SK-N-SH treated with all-trans-retinoic acid at 6 μM for 48 hours (cell line): Measurements from ENCODE around the gene TRIM75.

Experiments
- ATAC-seq: fragments of 200-7000 bp; cut with Tn5 transposase; 3 replicates; pipeline ENCODE4 v1.9.1; 2020; ENCODE audit warnings: mild to moderate bottlenecking, moderate library complexity
- CSDC2 ChIP-seq: fragments of 250-450 bp; sonication (Bioruptor Pico); IDR thresholded peaks from 2 replicates; pipeline ENCODE4 v1.5.0; 2020; ENCODE audit warnings: mild to moderate bottlenecking, moderate library complexity
- ESRRG ChIP-seq: fragments of 250-450 bp; sonication (Bioruptor Pico); IDR thresholded peaks from 2 replicates; pipeline ENCODE4 v1.6.1; 2021; ENCODE audit warnings: mild to moderate bottlenecking
- GLIS3 ChIP-seq: fragments of 250-450 bp; sonication (Bioruptor Pico); IDR thresholded peaks from 2 replicates; pipeline ENCODE4 v1.5.0; 2020; ENCODE audit warnings: mild to moderate bottlenecking, moderate library complexity
- ISL1 ChIP-seq: fragments of 250-450 bp; sonication (Bioruptor Pico); IDR thresholded peaks from 2 replicates; pipeline ENCODE4 v2.1.2; 2022; ENCODE audit warnings: mild to moderate bottlenecking, moderate library complexity
- OSR1 ChIP-seq: fragments of 250-450 bp; sonication (Bioruptor Pico); IDR thresholded peaks from 2 replicates; pipeline ENCODE4 v1.8.0; 2022; ENCODE audit warnings: moderate library complexity, mild to moderate bottlenecking, inconsistent platforms
- PATZ1 ChIP-seq: fragments of 250-450 bp; sonication (Bioruptor Pico); IDR thresholded peaks from 2 replicates; pipeline ENCODE4 v1.8.0; 2020; ENCODE audit warnings: mild to moderate bottlenecking, moderate library complexity, borderline replicate concordance
- PPARA ChIP-seq: fragments of 250-450 bp; sonication (Bioruptor Pico); IDR thresholded peaks from 2 replicates; pipeline ENCODE4 v1.5.0; 2020; ENCODE audit warnings: mild to moderate bottlenecking, borderline replicate concordance
- SNAI2 ChIP-seq: fragments of 250-450 bp; sonication (Bioruptor Pico); IDR thresholded peaks from 2 replicates; pipeline ENCODE4 v1.5.0; 2020; ENCODE audit warnings: mild to moderate bottlenecking, moderate library complexity
- TCF4 ChIP-seq: fragments of 250-450 bp; sonication (Bioruptor Pico); IDR thresholded peaks from 2 replicates; pipeline ENCODE4 v1.8.0; 2021; ENCODE audit warnings: mild to moderate bottlenecking, moderate library complexity, borderline replicate concordance
- TOX ChIP-seq: fragments of 250-450 bp; sonication (Bioruptor Pico); IDR thresholded peaks from 2 replicates; pipeline ENCODE4 v1.8.0; 2021; ENCODE audit warnings: mild to moderate bottlenecking, moderate library complexity, borderline replicate concordance
- TSHZ2 ChIP-seq: fragments of 250-450 bp; sonication (Bioruptor Pico); IDR thresholded peaks from 2 replicates; pipeline ENCODE4 v1.5.0; 2020; ENCODE audit warnings: mild to moderate bottlenecking, moderate library complexity
- ZC3H10 ChIP-seq: fragments of 250-450 bp; sonication (Bioruptor Pico); IDR thresholded peaks from 2 replicates; pipeline ENCODE4 v1.5.1; 2021; ENCODE audit warnings: mild to moderate bottlenecking, moderate library complexity
- ZFP30 ChIP-seq: fragments of 450-650 bp; formaldehyde crosslinking; IDR thresholded peaks from 2 replicates; pipeline ENCODE4 v1.5.0; 2022; ENCODE audit warnings: mild to moderate bottlenecking, moderate library complexity
- ZNF565 ChIP-seq: fragments of 450-650 bp; formaldehyde crosslinking; conservative IDR thresholded peaks from 2 replicates; pipeline ENCODE4 v1.5.0; 2020; ENCODE audit warnings: low read depth, mild to moderate bottlenecking, moderate library complexity
- ZNF70 ChIP-seq: fragments of 450-650 bp; formaldehyde crosslinking; IDR thresholded peaks from 2 replicates; pipeline ENCODE4 v1.5.0; 2020; ENCODE audit warnings: mild to moderate bottlenecking, moderate library complexity
- ZNF8 ChIP-seq: fragments of 450-650 bp; formaldehyde crosslinking; IDR thresholded peaks from 2 replicates; pipeline ENCODE4 v1.5.0; 2020; ENCODE audit warnings: mild to moderate bottlenecking, moderate library complexity
- TF ChIP-seq, protein P1 (sequence below): fragments of 250-450 bp; sonication (Bioruptor Pico); IDR thresholded peaks from 2 replicates; pipeline ENCODE4 v1.5.1; 2021; ENCODE audit warnings: mild to moderate bottlenecking, moderate library complexity

TRIM75 gene

GRCh38 chr4:165101641-165102040 lies 48.0 kb downstream of the TRIM75 start:
- no peak for TF ChIP-seq TSHZ2
- TF ChIP-seq PPARA (CRISPR knock-in tag): no peak
- no peak for TF ChIP-seq CSDC2 (CRISPR knock-in tag)
- no peak for TF ChIP-seq ZNF70
- no peak for TF ChIP-seq ISL1 (CRISPR knock-in tag)
- TF ChIP-seq, protein P1, sequence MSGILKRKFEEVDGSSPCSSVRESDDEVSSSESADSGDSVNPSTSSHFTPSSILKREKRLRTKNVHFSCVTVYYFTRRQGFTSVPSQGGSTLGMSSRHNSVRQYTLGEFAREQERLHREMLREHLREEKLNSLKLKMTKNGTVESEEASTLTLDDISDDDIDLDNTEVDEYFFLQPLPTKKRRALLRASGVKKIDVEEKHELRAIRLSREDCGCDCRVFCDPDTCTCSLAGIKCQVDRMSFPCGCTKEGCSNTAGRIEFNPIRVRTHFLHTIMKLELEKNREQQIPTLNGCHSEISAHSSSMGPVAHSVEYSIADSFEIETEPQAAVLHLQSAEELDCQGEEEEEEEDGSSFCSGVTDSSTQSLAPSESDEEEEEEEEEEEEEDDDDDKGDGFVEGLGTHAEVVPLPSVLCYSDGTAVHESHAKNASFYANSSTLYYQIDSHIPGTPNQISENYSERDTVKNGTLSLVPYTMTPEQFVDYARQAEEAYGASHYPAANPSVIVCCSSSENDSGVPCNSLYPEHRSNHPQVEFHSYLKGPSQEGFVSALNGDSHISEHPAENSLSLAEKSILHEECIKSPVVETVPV: no peak
- TF ChIP-seq TCF4 (CRISPR knock-in tag): no peak
- no peak for TF ChIP-seq GLIS3
- TF ChIP-seq ESRRG (CRISPR knock-in tag): no peak
- no peak for TF ChIP-seq SNAI2
- TF ChIP-seq ZNF565: no peak
- ATAC-seq: no peak

DNA sequence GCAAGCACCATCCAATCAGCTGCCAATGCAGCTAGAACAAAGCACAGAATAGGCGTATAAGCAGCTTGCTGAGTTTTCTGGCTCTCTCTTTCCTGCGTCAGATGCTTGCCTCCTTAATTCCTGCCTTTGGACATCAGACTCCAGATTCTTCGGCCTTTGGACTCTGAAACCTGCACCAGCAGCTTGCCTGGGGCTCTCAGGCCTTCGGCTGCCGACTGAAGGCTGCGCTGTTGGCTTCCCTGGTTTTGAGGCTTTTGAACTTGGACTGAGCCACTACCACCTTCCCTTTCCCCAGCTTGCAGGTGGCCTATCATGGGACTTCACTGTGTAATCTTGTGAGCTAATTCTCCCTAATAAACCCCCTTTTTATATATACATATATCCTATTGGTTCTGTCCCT lies 52.9 kb downstream of the TRIM75 start:
- no peak for ATAC-seq
- TF ChIP-seq OSR1 (no peak), ZFP30 (CRISPR knock-in tag) (no peak), ZNF8 (no peak), TOX (CRISPR knock-in tag) (no peak), CSDC2 (CRISPR knock-in tag) (no peak), TCF4 (CRISPR knock-in tag) (no peak), ZC3H10 (no peak), PATZ1 (CRISPR knock-in tag) (no peak), PPARA (CRISPR knock-in tag) (no peak)
- TF ChIP-seq, protein P1: no peak
